H1 (cell line): ENCODE measurements around the gene GJB4. TPM values are rescaled to one million over a fixed set of nuclear protein-coding genes. Genes with fewer than 3 reads are reported as not detected.

Source experiments
- CTCF ChIA-PET: fragments of 300-600 bp; sonication (Branson Sonifier 250); formaldehyde crosslinking; loops from one replicate; lab custom pipeline; 2021; ENCODE audit not compliant: partially characterized antibody; lab: Charles Lee
- POLR2A ChIA-PET: fragments of 300-600 bp; sonication (Branson Sonifier 250); formaldehyde crosslinking; loops from one replicate; lab custom pipeline; 2021; ENCODE audit warnings: inconsistent platforms; ENCODE audit not compliant: partially characterized antibody; lab: Charles Lee
- DNase-seq, 2 experiments: peaks; one replicate each; pipeline versions ENCODE4 v3.0.0 to v3.0.0-alpha.2; 2010 to 2022; ENCODE audit warnings: low spot score in 2 of 2, low read depth in 1 of 2, mixed read lengths in 1 of 2
- FAIRE-seq: peaks from 2 replicates; lab custom pipeline; 2011; peaks lifted over from hg19 to GRCh38; lab: Jason Lieb, UNC
- H2AFZ ChIP-seq: 2 replicates; pipeline ENCODE4 v1.8.1; 2012; ENCODE audit warnings: low read length, inconsistent platforms
- H2AK5ac ChIP-seq: 2 replicates; pipeline ENCODE4 v1.6.1; 2013; ENCODE audit warnings: low read depth, low read length
- H2BK120ac ChIP-seq: replicated peaks from 2 replicates; pipeline ENCODE3; 2013; ENCODE audit warnings: low read depth, low read length, inconsistent platforms
- H2BK12ac ChIP-seq: 2 replicates; pipeline ENCODE4 v1.6.1; 2013; ENCODE audit warnings: low read depth, low read length
- H2BK15ac ChIP-seq: 2 replicates; pipeline ENCODE4 v1.6.1; 2013; ENCODE audit warnings: low read length
- H2BK20ac ChIP-seq: 2 replicates; pipeline ENCODE4 v1.6.1; 2013; ENCODE audit warnings: low read length
- H2BK5ac ChIP-seq: 2 replicates; pipeline ENCODE4 v1.6.1; 2013; ENCODE audit warnings: low read depth, low read length
- H3K14ac ChIP-seq: 2 replicates; pipeline ENCODE4 v1.6.1; 2013; ENCODE audit warnings: inconsistent platforms; ENCODE audit not compliant: insufficient read length
- H3K18ac ChIP-seq: 2 replicates; pipeline ENCODE4 v1.6.1; 2013; ENCODE audit warnings: low read length; ENCODE audit errors: extremely low read depth
- H3K23ac ChIP-seq: 2 replicates; pipeline ENCODE4 v1.6.1; 2013; ENCODE audit warnings: inconsistent platforms; ENCODE audit not compliant: insufficient read length
- H3K23me2 ChIP-seq: 2 replicates; pipeline ENCODE4 v1.6.1; 2013; ENCODE audit warnings: low read depth, low read length
- H3K27ac ChIP-seq: 2 replicates; pipeline ENCODE4 v1.6.1; 2011; ENCODE audit warnings: low read depth, low read length, inconsistent platforms
- H3K27me3 ChIP-seq, 4 experiments: replicated peaks in 1 of 4; 1 replicate in 1 of 4; 2 replicates in 3 of 4; pipeline versions ENCODE4 v1.6.1 to v1.8.1; 2011 to 2013; ENCODE audit warnings: low read length in 3 of 4, mild to moderate bottlenecking in 3 of 4, inconsistent platforms in 2 of 4, mixed read lengths in 2 of 4, moderate library complexity in 1 of 4; ENCODE audit not compliant: control insufficient read depth in 3 of 4, insufficient read depth in 3 of 4; ENCODE audit errors: extremely low read depth in 1 of 4
- H3K36me3 ChIP-seq, 4 experiments: 2 replicates each; pipeline versions ENCODE4 v1.6.1 to v1.8.1; 2011 to 2013; ENCODE audit warnings: mild to moderate bottlenecking in 4 of 4, low read length in 3 of 4, moderate library complexity in 2 of 4, control low read depth in 1 of 4, inconsistent platforms in 1 of 4; ENCODE audit not compliant: insufficient read depth in 4 of 4, control insufficient read depth in 2 of 4
- H3K4ac ChIP-seq: replicated peaks from 2 replicates; pipeline ENCODE3; 2013; ENCODE audit warnings: low read length, low read depth, mixed read lengths, inconsistent platforms; ENCODE audit not compliant: insufficient read length
- H3K4me1 ChIP-seq, 4 experiments: replicated peaks in 1 of 4; 1 replicate in 1 of 4; 2 replicates in 3 of 4; pipeline versions ENCODE4 v1.6.1 to v1.8.1; 2011 to 2013; ENCODE audit warnings: low read length in 3 of 4, inconsistent platforms in 2 of 4, mixed read lengths in 1 of 4; ENCODE audit not compliant: insufficient read depth in 4 of 4, control insufficient read depth in 3 of 4
- H3K4me2 ChIP-seq, 2 experiments: 2 replicates each; pipeline versions ENCODE4 v1.6.1 to v1.8.1; 2011 to 2013; ENCODE audit warnings: low read depth in 2 of 2, low read length in 2 of 2, control low read depth in 1 of 2, inconsistent platforms in 1 of 2, mild to moderate bottlenecking in 1 of 2; ENCODE audit not compliant: insufficient read depth in 1 of 2
- H3K4me3 ChIP-seq, 4 experiments: fragments of 200-600, 300-600 bp in 1 of 4; sonication (generic), shearing (Covaris generic), sonication (Bioruptor Twin) in 1 of 4; 2 replicates each; pipeline versions ENCODE4 v1.5.1 to v1.8.1; 2011 to 2016; ENCODE audit warnings: low read length in 4 of 4, low read depth in 3 of 4, control low read depth in 2 of 4, inconsistent platforms in 2 of 4, mild to moderate bottlenecking in 2 of 4, mixed read lengths in 1 of 4, moderate library complexity in 1 of 4; ENCODE audit not compliant: insufficient read depth in 2 of 4; ENCODE audit errors: extremely low read depth in 1 of 4
- H3K56ac ChIP-seq: replicated peaks from 2 replicates; pipeline ENCODE3; 2013; ENCODE audit warnings: low read depth, mild to moderate bottlenecking, mixed read lengths, low read length, inconsistent platforms; ENCODE audit not compliant: insufficient read length
- H3K79me1 ChIP-seq: 2 replicates; pipeline ENCODE4 v1.6.1; 2013; ENCODE audit warnings: low read depth, low read length, control low read depth
- H3K79me2 ChIP-seq, 2 experiments: 2 replicates each; pipeline versions ENCODE4 v1.6.1 to v1.8.1; 2012 to 2013; ENCODE audit warnings: low read length in 2 of 2, mild to moderate bottlenecking in 2 of 2, inconsistent platforms in 1 of 2; ENCODE audit not compliant: insufficient read depth in 2 of 2, control insufficient read depth in 1 of 2
- H3K9ac ChIP-seq, 4 experiments: replicated peaks in 1 of 4; 1 replicate in 1 of 4; 2 replicates in 3 of 4; pipeline versions ENCODE4 v1.6.1 to v1.8.1; 2011 to 2013; ENCODE audit warnings: low read depth in 3 of 4, low read length in 3 of 4, control low read depth in 2 of 4, mild to moderate bottlenecking in 2 of 4, moderate library complexity in 2 of 4, inconsistent platforms in 1 of 4; ENCODE audit errors: extremely low read depth in 1 of 4
- H3K9me3 ChIP-seq, 2 experiments: 2 replicates each; pipeline versions ENCODE4 v1.6.1 to v1.8.1; 2012 to 2013; ENCODE audit warnings: mild to moderate bottlenecking in 2 of 2, moderate library complexity in 2 of 2, control low read depth in 1 of 2, inconsistent platforms in 1 of 2, low read depth in 1 of 2, low read length in 1 of 2, mixed read lengths in 1 of 2; ENCODE audit not compliant: insufficient read depth in 2 of 2
- H4K20me1 ChIP-seq, 2 experiments: replicated peaks in 1 of 2; 2 replicates each; pipeline versions ENCODE3 to v1.8.1; 2011 to 2013; ENCODE audit warnings: inconsistent platforms in 2 of 2, low read length in 2 of 2, mild to moderate bottlenecking in 1 of 2; ENCODE audit not compliant: insufficient read depth in 2 of 2, control insufficient read depth in 1 of 2
- H4K5ac ChIP-seq: 2 replicates; pipeline ENCODE4 v1.6.1; 2013; ENCODE audit warnings: low read length, low read depth, mixed read lengths, inconsistent platforms; ENCODE audit not compliant: insufficient read length
- H4K8ac ChIP-seq: 2 replicates; pipeline ENCODE4 v1.8.0; 2013; ENCODE audit warnings: mild to moderate bottlenecking, moderate library complexity, low read length, inconsistent platforms; ENCODE audit not compliant: insufficient read depth; ENCODE audit errors: extremely low read depth
- H4K91ac ChIP-seq: replicated peaks from 2 replicates; pipeline ENCODE3; 2013; ENCODE audit warnings: low read length, mixed read lengths, inconsistent platforms; ENCODE audit not compliant: insufficient read length
- CBX8 ChIP-seq: fragments of 300-800, 300-1000 bp; sonication (generic); IDR thresholded peaks from 2 replicates; pipeline ENCODE4 v1.7.1; 2016; ENCODE audit warnings: low read depth, low read length, borderline replicate concordance
- CREB1 ChIP-seq: IDR thresholded peaks from 2 replicates; pipeline ENCODE4 v1.6.1; 2012; ENCODE audit warnings: inconsistent platforms
- EP300 ChIP-seq, 2 experiments: IDR thresholded peaks; 1 replicate in 1 of 2; 2 replicates in 1 of 2; pipeline ENCODE4 v1.6.1; 2011 to 2012; ENCODE audit warnings: low read depth in 2 of 2, low read length in 2 of 2, mild to moderate bottlenecking in 2 of 2, borderline replicate concordance in 1 of 2, inconsistent platforms in 1 of 2, moderate library complexity in 1 of 2
- GABPA ChIP-seq: IDR thresholded peaks from 2 replicates; pipeline ENCODE4 v1.6.1; 2011; ENCODE audit warnings: mild to moderate bottlenecking, low read length, moderate library complexity, borderline replicate concordance; ENCODE audit not compliant: insufficient read depth
- KDM5A ChIP-seq: fragments of 200-600 bp; IDR thresholded peaks from 2 replicates; pipeline ENCODE4 v1.7.1; 2012; ENCODE audit warnings: mild to moderate bottlenecking, low read length, inconsistent platforms, mixed read lengths
- NANOG ChIP-seq: IDR thresholded peaks from 2 replicates; pipeline ENCODE4 v1.6.1; 2011; ENCODE audit warnings: low read length, low read depth, mild to moderate bottlenecking, inconsistent platforms; ENCODE audit not compliant: insufficient read depth, poor library complexity, severe bottlenecking
- PHF8 ChIP-seq: fragments of 200-600 bp; sonication (generic); conservative IDR thresholded peaks from 2 replicates; pipeline ENCODE4 v1.7.1; 2012; ENCODE audit warnings: low read depth, mild to moderate bottlenecking, inconsistent platforms, low read length, moderate library complexity
- RBBP5 ChIP-seq: IDR thresholded peaks from 2 replicates; pipeline ENCODE4 v1.7.1; 2012; ENCODE audit warnings: low read depth, mild to moderate bottlenecking, inconsistent platforms, low read length, moderate library complexity, borderline replicate concordance
- SP2 ChIP-seq: IDR thresholded peaks from 2 replicates; pipeline ENCODE4 v1.6.1; 2012; ENCODE audit warnings: mild to moderate bottlenecking, low read length, inconsistent platforms
- SUZ12 ChIP-seq: fragments of 200-600 bp; sonication (generic); IDR thresholded peaks from 2 replicates; pipeline ENCODE4 v1.6.1; 2012; ENCODE audit warnings: mild to moderate bottlenecking, inconsistent platforms, low read length, moderate library complexity, mixed read lengths
- TAF7 ChIP-seq: optimal IDR thresholded peaks from 2 replicates; pipeline ENCODE3; 2011; ENCODE audit warnings: low read depth, mild to moderate bottlenecking, inconsistent platforms, low read length, moderate library complexity, borderline replicate concordance
- TBP ChIP-seq: IDR thresholded peaks from 2 replicates; pipeline ENCODE4 v1.6.1; 2011; ENCODE audit warnings: low read depth, low read length, improper control_type of control experiment
- WGBS, 2 experiments: shearing (Covaris generic) in 1 of 2; methylation state at CpG; one replicate each; pipeline versions ENCODE4 v1.1.6 to v1.1.7; 2013 to 2015; ENCODE audit warnings: low lambda C conversion rate in 2 of 2, mixed read lengths in 2 of 2, inconsistent platforms in 1 of 2, low coverage in 1 of 2, missing lambda C conversion rate in 1 of 2; ENCODE audit not compliant: insufficient replicate concordance in 2 of 2, insufficient coverage in 1 of 2, insufficient read length in 1 of 2; ENCODE audit errors: extremely low coverage in 1 of 2, missing lambda C conversion rate in 1 of 2; 5-methylcytosine and 5-hydroxymethylcytosine counted together
- polyA plus RNA-seq, 7 experiments: library from polyadenylated mRNA; depleted of rRNA in 3 of 7; stranded (reverse) in 5 of 7; unstranded in 2 of 7; fragments of >200 nt in 5 of 7; fragments of 200-250 nt in 2 of 7; gene quantifications; 1 replicate in 5 of 7; 2 replicates in 1 of 7; 4 replicates in 1 of 7; pipeline versions ENCODE4 v1.2.1 to v1.2.3, GENCODE V29; 2011 to 2013; ENCODE audit warnings: missing spikeins in 2 of 7, mixed read lengths in 2 of 7
- total RNA-seq: library from RNA; stranded (reverse); fragmentation: NEBNext Ultra II Directional; extraction: Animal tissue kit (Norgen Biotek cat#: 25700); gene quantifications from 2 replicates; pipeline ENCODE4 v1.2.1, GENCODE V29; 2021

The GJB4 gene
- total and polyA plus RNA-seq, 2 of the 8 experiments (the other 6 are each of a cell fraction or from before 2014, with no cell fraction given) = 0.20 to 0.41 TPM

- Histone ChIP-seq H3K27ac (no peak overlapping the region), H3K4me3 (no peak overlapping the region), H3K9me3 (no peaks in the 10 kb centered on the region; a peak in 1 of 4 replicates), H3K14ac (no peak overlapping the region), H2BK120ac (peak overlapping the region; percentile 79), H3K18ac (0 out of 2 replicates have a peak overlapping the region, but pooled peaks have one; percentile 28), H3K4ac (peak overlapping the region; percentile 19), H3K79me2 (no peaks in the 10 kb centered on the region), H4K5ac (no peak overlapping the region), H4K91ac (peak overlapping the region; percentile 85), H3K36me3 (no peaks in the 10 kb centered on the region), H3K9ac (no peak overlapping the region), H3K23ac (no peak overlapping the region), H2BK20ac (peak overlapping the region; percentile 86; the same call in 1 of the 2 replicates), H2BK12ac (peak overlapping the region; percentile 76; the same call in 1 of the 2 replicates), H3K79me1 (no peaks in the 10 kb centered on the region), H4K20me1 (no peaks in the 10 kb centered on the region), H3K27me3 (no peaks in the 10 kb centered on the region; a peak in 1 of 7 replicates), H2AFZ (no peak overlapping the region), H3K56ac (no peak overlapping the region), H4K8ac (no peak overlapping the region), H2BK5ac (0 out of 2 replicates have a peak overlapping the region, but pooled peaks have one; percentile 69), H2AK5ac (peak overlapping the region; percentile 68; the same call in 1 of the 2 replicates), H3K4me1 (peaks cover 5 to 20% (median 8%) of the 10 kb centered on the region in 4 experiments), H3K4me2 (no peak overlapping the region), H2BK15ac (peak overlapping the region; percentile 73; the same call in 1 of the 2 replicates), H3K23me2 (no peaks in the 10 kb centered on the region)
- CTCF ChIA-PET = interaction anchor here (1.2 to 1.4 kb wide), 3 partner anchors 8 to 28 kb away, joined by 3 read pairs; no protein-coding TSS in a partner anchor
- WGBS, 2 experiments = 89% methylated on average over 7 of the region's 7 CpGs; no CpG with 5 or more reads in 1 of the 2 experiments
- DNase-seq (no peak), FAIRE-seq (no peak)
- POLR2A ChIA-PET = interaction anchor here (1.0 to 1.4 kb wide), 2 partner anchors 18 to 19 kb away, joined by 3 read pairs; partner anchors contain the start of gene GJB3
- TF ChIP-seq CBX8 = no peak
- TF ChIP-seq KDM5A = no peak
- no peak for TF ChIP-seq EP300 (IDR thresholded peaks at IDR 0.05; ENCODE audit: borderline replicate concordance in 1 of 2, low read depth in 2 of 2, low read length in 2 of 2)
- no peak for TF ChIP-seq GABPA
- TF ChIP-seq SUZ12 = no peak
- TF ChIP-seq NANOG = no peak
- no peak for TF ChIP-seq PHF8
- no peak for TF ChIP-seq TBP
- no peak for TF ChIP-seq TAF7
- TF ChIP-seq RBBP5 = no peak
- no peak for TF ChIP-seq CREB1
- TF ChIP-seq SP2 = no peak
Observed at GRCh38 chr1:34762474-34763141, 3.1 kb downstream of the GJB4 start.
